Stimulated activated naive CD8-positive, alpha-beta T cell treated with anti-CD3 and anti-CD28 coated beads, Interleukin-15, Interleukin-2, amounts not matched to agents 100 ng/mL and 50 ng/mL, for 24 hours (primary cell): Measurements from ENCODE around the gene ADGRB3.

ENCODE experiments used
- H3K27ac Mint-ChIP-seq: one replicate; pipeline ENCODE4 v1.8.0; 2021; ENCODE audit warnings: mild to moderate bottlenecking, mixed read lengths
- H3K27me3 Mint-ChIP-seq: one replicate; pipeline ENCODE4 v1.8.0; 2021; ENCODE audit warnings: mixed read lengths
- H3K36me3 Mint-ChIP-seq: one replicate; pipeline ENCODE4 v1.8.0; 2021; ENCODE audit warnings: low read depth, mixed read lengths
- H3K4me1 Mint-ChIP-seq: one replicate; pipeline ENCODE4 v1.8.0; 2021; ENCODE audit warnings: low read depth, mixed read lengths
- H3K4me3 Mint-ChIP-seq: one replicate; pipeline ENCODE4 v1.8.0; 2021; ENCODE audit warnings: mild to moderate bottlenecking, mixed read lengths
- H3K9me3 Mint-ChIP-seq: one replicate; pipeline ENCODE4 v1.8.0; 2021; ENCODE audit warnings: mixed read lengths

The ADGRB3 gene

DNA sequence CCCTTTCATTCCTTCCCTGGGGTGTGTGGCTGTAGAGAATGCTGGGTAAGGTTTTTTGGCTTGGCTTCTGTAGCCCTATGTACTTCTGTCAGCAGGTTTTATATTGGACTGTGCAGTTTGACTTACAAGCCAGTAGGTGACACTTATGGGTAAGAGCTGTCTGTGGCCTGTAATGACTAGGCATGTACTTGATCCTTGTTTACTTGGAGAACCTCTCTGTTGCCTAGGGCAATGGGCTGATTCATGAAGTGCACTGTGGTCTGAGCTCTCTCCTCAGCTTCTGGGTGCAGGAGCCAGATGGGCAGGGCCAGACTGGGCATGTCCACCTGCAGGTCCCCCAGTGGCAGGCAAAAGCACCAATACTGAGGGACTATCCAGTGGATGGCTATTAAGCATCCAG is 544.6 kb downstream of the ADGRB3 start:
- H3K27ac Mint-ChIP-seq: no peak overlapping the region
- no peaks in the 10 kb centered on the region for H3K4me1 Mint-ChIP-seq
- no peaks in the 10 kb centered on the region for H3K36me3 Mint-ChIP-seq
- no peaks in the 10 kb centered on the region for H3K27me3 Mint-ChIP-seq
- no peak overlapping the region for H3K4me3 Mint-ChIP-seq
- no peaks in the 10 kb centered on the region for H3K9me3 Mint-ChIP-seq

DNA sequence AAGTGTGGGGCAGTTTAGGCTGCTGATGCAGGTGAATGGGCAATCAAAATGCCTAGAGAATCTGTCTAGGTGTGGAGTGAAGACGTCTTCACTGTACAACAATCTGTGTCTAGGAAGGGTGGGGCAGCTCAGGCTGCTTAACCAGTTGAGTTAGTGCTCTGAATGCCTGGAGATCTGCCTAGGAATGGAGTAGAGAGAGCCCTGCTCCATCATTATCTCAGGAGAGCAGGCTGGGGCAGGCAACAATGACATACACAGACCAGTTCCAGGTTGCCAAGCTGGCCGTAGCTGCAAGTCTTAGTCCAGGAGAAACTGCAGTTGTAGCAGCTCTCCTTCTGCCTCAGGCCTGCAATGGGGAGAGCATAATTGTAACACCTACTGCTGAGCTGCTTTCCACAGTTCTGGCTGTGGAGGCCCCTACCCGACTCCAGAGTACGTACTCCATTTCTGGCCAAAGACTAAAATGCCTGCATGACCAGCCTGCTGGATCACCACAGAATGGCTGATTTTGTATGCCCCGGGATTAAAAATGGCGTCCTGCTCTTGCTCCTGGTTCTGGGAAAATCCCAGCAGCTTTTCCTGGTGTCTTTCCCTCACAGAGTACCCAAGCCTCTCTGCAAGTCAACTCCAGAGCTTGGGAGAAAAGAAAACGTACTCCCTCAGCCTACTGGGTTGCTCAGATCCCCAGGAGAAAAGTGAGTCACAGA is 545.4 kb downstream of the ADGRB3 start:
- Mint-ChIP-seq H3K4me3 (no peak overlapping the region), H3K4me1 (no peaks in the 10 kb centered on the region), H3K36me3 (no peaks in the 10 kb centered on the region), H3K27ac (no peak overlapping the region), H3K27me3 (no peaks in the 10 kb centered on the region), H3K9me3 (no peaks in the 10 kb centered on the region)

DNA sequence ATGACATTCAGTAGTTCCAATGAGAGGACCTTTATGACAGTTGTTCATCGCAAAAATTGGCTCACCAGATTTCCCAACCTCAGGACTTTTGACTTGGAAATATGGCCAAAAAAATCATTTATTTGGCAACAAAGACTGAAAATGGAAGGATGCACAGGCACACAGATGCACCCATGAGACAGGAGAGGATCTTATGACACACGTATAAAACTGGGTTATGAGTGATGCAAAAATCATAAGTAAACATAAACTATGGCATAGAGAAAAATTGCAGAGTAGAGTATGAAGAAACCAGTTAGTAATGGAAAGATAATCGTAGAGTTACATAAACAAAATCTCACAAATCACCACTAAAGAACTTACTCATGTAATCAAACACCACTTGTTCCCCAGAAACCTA is 546.9 kb downstream of the ADGRB3 start:
- no peaks in the 10 kb centered on the region for H3K9me3 Mint-ChIP-seq
- no peak overlapping the region for H3K27ac Mint-ChIP-seq
- H3K4me3 Mint-ChIP-seq: no peak overlapping the region
- H3K36me3 Mint-ChIP-seq: no peaks in the 10 kb centered on the region
- no peaks in the 10 kb centered on the region for H3K4me1 Mint-ChIP-seq
- H3K27me3 Mint-ChIP-seq: no peaks in the 10 kb centered on the region

DNA sequence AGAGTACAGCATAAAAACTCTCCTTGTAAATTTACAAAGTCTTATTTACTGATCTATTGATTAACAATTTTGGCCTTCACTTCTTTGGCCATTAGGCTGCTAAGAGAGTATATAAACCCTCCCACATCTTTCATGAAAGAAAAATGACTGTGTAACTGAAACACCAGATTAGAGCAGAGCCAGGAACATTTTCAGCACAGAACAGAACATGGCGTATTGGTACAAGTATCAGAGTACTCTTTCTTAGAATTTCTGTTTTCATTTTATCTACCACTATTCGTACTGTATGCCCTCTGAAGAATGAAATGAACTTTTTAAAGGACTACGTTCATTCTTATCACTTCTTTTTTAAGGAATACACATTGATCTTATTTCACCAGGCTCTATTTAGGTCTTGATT is 550.2 kb downstream of the ADGRB3 start:
- Mint-ChIP-seq H3K9me3 (no peaks in the 10 kb centered on the region), H3K36me3 (no peaks in the 10 kb centered on the region), H3K27ac (no peak overlapping the region), H3K4me3 (no peak overlapping the region), H3K4me1 (no peaks in the 10 kb centered on the region), H3K27me3 (no peaks in the 10 kb centered on the region)

DNA sequence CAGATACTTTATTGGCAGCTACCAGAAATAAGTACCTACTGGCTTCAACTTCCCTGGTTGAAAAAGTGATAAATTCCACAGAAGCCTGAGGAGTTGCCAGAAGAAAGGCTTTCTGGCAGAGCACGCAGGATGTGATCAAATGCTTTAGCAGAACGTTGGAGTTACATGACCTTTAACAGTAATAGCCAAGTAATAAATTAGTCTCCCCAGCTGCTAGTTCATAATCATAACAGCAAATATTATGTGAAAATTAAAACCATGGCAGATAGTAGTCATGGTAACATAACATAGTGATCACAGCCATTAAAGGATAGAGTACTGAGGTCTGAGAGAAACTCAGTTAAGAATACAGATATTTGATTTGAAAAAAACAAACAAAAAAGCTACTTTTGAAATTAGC is 567.7 kb downstream of the ADGRB3 start:
- no peaks in the 10 kb centered on the region for H3K9me3 Mint-ChIP-seq
- no peaks in the 10 kb centered on the region for H3K36me3 Mint-ChIP-seq
- no peaks in the 10 kb centered on the region for H3K27me3 Mint-ChIP-seq
- no peak overlapping the region for H3K27ac Mint-ChIP-seq
- H3K4me3 Mint-ChIP-seq: no peak overlapping the region
- H3K4me1 Mint-ChIP-seq: no peaks in the 10 kb centered on the region

DNA sequence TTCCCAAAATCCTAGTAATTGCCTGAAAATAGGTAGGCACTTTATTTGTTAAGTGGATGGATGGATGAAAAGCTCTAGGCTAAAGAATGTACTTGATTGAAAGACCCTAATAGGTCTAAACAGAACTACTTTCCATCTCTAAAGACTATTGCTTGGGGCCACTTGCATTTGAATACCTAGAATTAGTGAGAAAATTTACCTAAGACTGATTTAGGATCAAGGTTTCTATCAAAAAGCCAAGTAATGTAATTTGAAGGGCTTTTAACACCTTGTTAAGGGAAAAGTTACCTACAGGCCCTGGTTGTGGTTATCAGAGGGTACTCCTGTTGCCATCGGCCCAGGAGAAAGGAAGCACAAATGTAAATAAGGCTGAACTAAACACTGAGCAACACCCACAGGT is 581.0 kb downstream of the ADGRB3 start:
- Mint-ChIP-seq H3K4me1 (no peaks in the 10 kb centered on the region), H3K36me3 (no peaks in the 10 kb centered on the region), H3K9me3 (peaks cover 5% of the 10 kb centered on the region), H3K27me3 (no peaks in the 10 kb centered on the region), H3K27ac (no peak overlapping the region), H3K4me3 (no peak overlapping the region)

DNA sequence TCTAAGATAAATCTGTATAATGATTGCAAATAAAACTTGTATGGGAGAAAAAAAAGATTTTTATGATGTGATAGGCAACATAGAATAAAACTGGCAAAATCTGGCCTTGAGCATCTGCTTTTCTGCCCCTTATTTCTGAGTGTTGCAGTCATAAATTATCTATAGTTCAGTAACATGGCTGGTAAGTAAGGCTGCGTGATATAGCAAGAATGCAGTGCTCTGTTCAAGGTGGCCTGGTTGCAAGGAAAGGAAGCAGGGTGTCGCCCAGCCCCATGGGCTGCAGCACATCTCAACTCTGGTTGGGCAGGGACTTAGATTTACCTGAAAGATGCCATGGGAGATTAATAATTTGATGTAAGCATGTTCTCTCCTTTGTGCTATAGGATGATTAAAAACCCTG is 582.3 kb downstream of the ADGRB3 start:
- no peaks in the 10 kb centered on the region for H3K36me3 Mint-ChIP-seq
- peaks cover 5% of the 10 kb centered on the region for H3K9me3 Mint-ChIP-seq
- no peaks in the 10 kb centered on the region for H3K27me3 Mint-ChIP-seq
- H3K27ac Mint-ChIP-seq: no peak overlapping the region
- no peak overlapping the region for H3K4me3 Mint-ChIP-seq
- no peaks in the 10 kb centered on the region for H3K4me1 Mint-ChIP-seq

DNA sequence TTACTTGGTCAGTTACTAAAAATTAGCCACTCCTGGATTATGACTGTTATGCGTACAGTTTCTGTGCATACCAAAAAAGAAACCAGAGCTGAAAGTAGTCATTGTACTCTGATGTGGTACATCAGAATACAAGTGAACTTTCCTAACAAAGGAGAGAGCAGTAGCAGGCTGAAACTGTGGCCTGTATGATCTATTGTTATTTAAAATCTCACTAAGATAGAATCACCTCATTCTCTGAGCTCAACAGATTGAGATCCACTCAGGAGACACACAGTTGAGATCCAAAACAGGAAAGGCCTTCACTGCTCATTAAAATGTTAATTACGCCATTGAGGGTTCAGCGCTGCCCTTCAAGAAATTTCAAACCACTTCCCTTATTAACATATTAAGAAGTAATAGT is 585.3 kb downstream of the ADGRB3 start:
- Mint-ChIP-seq H3K27me3 (no peaks in the 10 kb centered on the region), H3K4me1 (no peaks in the 10 kb centered on the region), H3K9me3 (no peaks in the 10 kb centered on the region), H3K4me3 (no peak overlapping the region), H3K27ac (no peak overlapping the region), H3K36me3 (no peaks in the 10 kb centered on the region)

DNA sequence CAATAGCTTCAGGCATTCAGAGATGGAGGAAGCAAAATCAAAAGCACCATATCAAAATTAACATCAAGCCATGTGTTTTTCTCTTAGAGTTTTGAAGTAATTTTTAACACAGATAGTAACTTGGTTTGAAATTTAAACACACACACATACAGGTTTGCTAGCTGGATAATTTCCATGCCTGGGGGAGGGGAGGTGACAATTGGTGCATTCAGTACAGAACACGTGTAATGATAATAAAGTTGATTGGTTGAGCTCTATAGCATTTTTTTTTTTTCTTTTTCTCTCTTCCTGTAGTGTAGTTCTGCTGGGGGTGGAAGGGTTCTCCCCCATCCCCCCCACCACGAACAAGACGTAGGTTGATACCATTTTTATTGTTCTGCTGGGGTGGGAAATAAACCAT is 596.9 kb downstream of the ADGRB3 start:
- Mint-ChIP-seq H3K36me3 (no peaks in the 10 kb centered on the region), H3K27ac (no peak overlapping the region), H3K27me3 (peaks cover 8% of the 10 kb centered on the region), H3K9me3 (peaks cover 10% of the 10 kb centered on the region), H3K4me1 (no peaks in the 10 kb centered on the region), H3K4me3 (no peak overlapping the region)

DNA sequence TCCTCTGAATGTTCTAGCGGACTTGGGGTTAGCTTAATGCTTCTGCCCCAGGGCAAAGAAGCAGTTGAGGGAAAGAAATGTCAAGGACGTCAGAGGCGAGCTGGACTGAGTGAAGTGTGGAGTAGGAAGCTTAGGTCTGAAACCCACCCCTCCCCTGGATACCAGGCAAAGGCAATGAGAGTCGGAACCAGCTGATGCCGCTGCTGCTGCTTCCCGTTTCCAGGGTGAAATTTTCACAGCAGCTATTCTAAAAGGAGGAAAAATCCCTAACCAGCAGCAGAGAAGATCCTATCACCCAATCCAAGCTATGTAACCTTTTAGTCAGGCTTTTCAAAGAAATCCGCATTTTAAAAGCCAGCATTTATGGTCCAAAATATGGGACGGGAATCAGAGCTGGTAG is 597.4 kb downstream of the ADGRB3 start:
- no peak overlapping the region for H3K27ac Mint-ChIP-seq
- H3K27me3 Mint-ChIP-seq: peaks cover 8% of the 10 kb centered on the region
- H3K4me1 Mint-ChIP-seq: no peaks in the 10 kb centered on the region
- no peaks in the 10 kb centered on the region for H3K36me3 Mint-ChIP-seq
- H3K9me3 Mint-ChIP-seq: peaks cover 10% of the 10 kb centered on the region
- no peak overlapping the region for H3K4me3 Mint-ChIP-seq

DNA sequence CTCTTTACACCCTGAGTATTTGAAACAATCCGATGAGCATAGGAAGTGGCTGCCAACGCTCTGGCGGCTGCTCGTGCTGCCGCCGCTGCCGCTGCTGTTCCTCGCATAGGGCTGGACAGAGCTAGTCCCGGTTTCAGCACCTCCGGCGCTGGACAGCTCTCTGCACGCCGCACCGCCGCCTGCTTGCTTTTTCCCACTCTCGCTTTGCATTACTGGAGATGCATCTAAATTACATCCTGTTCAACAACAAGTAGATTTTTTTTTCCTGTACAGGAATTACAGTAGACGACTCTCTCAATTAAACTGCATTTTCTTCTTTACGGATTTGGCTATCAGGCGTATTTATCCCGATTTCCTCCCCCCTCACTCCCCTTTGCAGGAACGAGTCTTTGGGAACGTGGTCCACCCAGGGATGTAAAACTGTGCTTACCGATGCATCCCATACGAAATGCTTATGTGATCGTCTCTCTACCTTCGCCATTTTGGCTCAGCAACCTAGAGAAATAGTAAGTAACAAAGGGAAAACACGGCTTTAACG is 597.9 kb downstream of the ADGRB3 start:
- Mint-ChIP-seq H3K27me3 (peaks cover 8% of the 10 kb centered on the region), H3K27ac (no peak overlapping the region), H3K4me3 (no peak overlapping the region), H3K36me3 (no peaks in the 10 kb centered on the region), H3K9me3 (peaks cover 10% of the 10 kb centered on the region), H3K4me1 (no peaks in the 10 kb centered on the region)

DNA sequence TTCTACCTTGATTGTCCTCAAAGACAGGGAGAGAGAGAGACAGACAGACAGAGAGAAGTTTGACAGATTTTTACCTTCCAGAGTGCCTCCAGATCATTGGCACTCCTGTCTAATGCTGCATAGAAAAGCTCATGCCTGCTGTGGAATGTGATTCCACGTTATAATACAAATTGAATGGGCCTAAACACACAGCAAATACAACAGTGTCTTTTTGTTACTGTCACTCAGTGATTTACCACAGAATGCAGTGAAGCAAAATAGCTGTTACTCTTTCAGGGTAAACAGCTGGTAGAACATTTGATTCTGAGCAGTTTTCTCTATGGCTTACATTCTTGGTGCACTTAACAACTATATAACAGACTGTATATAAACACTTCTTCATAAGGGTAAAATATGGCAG is 603.0 kb downstream of the ADGRB3 start:
- Mint-ChIP-seq H3K36me3 (no peaks in the 10 kb centered on the region), H3K27me3 (peaks cover 4% of the 10 kb centered on the region), H3K27ac (no peak overlapping the region), H3K9me3 (peaks cover 4% of the 10 kb centered on the region), H3K4me1 (no peaks in the 10 kb centered on the region), H3K4me3 (no peak overlapping the region)

DNA sequence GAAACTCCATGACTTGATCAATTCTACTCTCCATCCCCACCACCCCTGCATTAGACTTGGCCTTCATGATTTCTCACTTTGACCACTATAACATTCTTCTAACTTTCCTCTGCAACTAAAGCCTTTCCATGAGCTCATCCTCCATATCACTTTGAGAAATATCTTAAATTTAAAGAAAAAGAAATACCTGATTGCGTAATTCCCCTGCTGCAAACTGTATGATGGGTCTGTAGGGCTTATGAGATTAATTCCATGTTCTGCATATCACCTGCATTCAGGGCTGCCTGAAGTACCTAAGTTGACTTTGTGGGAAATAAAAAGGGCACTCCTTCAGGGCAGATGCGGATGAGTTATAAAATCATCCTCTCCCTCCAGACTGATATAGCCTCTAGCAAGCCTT is 611.9 kb downstream of the ADGRB3 start:
- no peaks in the 10 kb centered on the region for H3K9me3 Mint-ChIP-seq
- no peak overlapping the region for H3K4me3 Mint-ChIP-seq
- no peak overlapping the region for H3K27ac Mint-ChIP-seq
- H3K36me3 Mint-ChIP-seq: no peaks in the 10 kb centered on the region
- no peaks in the 10 kb centered on the region for H3K27me3 Mint-ChIP-seq
- H3K4me1 Mint-ChIP-seq: no peaks in the 10 kb centered on the region

DNA sequence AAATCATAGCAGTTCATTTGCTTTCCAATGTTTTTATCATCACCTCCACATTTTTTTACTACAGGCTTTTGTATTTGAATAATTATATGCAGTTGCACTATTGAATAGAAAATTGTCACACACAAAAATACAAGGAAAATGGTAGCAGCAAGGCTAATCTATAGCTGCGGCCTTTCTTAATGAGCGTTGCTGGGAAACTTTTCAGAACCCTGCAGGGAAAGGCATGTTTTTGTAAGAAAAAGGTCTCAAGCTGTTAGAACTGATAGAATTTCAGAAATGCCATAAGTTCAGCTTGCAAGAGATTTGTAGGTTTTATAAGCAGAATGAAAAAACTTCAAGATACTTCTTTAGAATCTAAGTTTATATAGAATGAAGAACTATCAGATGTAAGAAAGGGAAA is 625.9 kb downstream of the ADGRB3 start:
- no peaks in the 10 kb centered on the region for H3K4me1 Mint-ChIP-seq
- no peak overlapping the region for H3K4me3 Mint-ChIP-seq
- no peaks in the 10 kb centered on the region for H3K27me3 Mint-ChIP-seq
- H3K27ac Mint-ChIP-seq: no peak overlapping the region
- no peaks in the 10 kb centered on the region for H3K36me3 Mint-ChIP-seq
- peaks cover 3% of the 10 kb centered on the region for H3K9me3 Mint-ChIP-seq

DNA sequence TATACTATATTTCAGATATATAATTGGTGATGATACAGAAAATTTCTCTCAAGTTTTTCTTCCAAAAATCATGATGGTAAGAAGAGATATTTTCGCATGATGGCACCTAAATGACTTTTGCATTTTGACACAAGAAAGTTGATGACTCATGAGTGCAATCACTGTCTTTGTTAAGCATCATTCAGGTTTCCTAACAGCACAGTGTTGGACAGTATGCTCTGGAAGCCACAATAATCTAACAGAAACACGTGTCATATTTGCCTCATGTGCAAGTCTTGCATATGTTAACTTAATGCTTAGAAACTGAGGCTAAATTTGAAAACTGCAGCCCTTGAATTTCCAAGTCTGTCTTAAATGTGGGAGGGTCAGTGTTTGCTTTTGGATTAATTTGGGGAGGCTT is 628.2 kb downstream of the ADGRB3 start:
- Mint-ChIP-seq H3K36me3 (no peaks in the 10 kb centered on the region), H3K9me3 (peaks cover 3% of the 10 kb centered on the region), H3K27me3 (no peaks in the 10 kb centered on the region), H3K4me1 (no peaks in the 10 kb centered on the region), H3K4me3 (no peak overlapping the region), H3K27ac (no peak overlapping the region)

DNA sequence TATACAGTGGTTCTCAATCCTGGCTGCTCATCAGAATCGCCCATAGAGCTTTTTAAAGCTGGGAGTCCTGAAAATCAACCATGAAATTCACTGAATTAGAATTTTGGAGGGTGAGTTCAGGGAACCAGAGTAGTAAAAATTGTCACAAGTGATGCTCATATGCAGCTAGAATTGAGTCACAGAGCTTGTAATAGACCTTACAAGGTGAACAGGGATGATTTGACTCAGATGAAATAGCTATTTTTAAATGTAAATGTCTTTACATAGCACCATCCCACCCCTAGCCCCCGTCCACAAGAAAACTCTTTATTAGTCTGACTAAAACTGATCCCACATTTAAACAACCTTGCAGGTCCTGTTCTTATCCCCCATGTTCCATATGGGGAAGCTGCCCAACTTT is 630.0 kb downstream of the ADGRB3 start:
- no peak overlapping the region for H3K27ac Mint-ChIP-seq
- H3K4me3 Mint-ChIP-seq: no peak overlapping the region
- peaks cover 3% of the 10 kb centered on the region for H3K9me3 Mint-ChIP-seq
- no peaks in the 10 kb centered on the region for H3K4me1 Mint-ChIP-seq
- no peaks in the 10 kb centered on the region for H3K27me3 Mint-ChIP-seq
- no peaks in the 10 kb centered on the region for H3K36me3 Mint-ChIP-seq
